H54 (cell line): Measurements from ENCODE around the gene RNF39.
"Not testable (repeated sequence)": the region's sequence is repeated elsewhere in the genome, so short reads cannot be mapped to it uniquely, and the experiment has no call there.

ENCODE experiments used
- DNase-seq: peaks from one replicate; pipeline ENCODE4 v3.0.0; 2011; ENCODE audit warnings: low spot score, mixed read lengths; ENCODE audit not compliant: insufficient read length
- FAIRE-seq: peaks from 3 replicates; lab custom pipeline; 2011; peaks lifted over from hg19 to GRCh38; lab: Jason Lieb, UNC
- POLR2A ChIP-seq: IDR thresholded peaks from 2 replicates; pipeline ENCODE4 v1.6.1; 2011; ENCODE audit warnings: low read depth, mild to moderate bottlenecking, low read length

Gene RNF39, protein sequence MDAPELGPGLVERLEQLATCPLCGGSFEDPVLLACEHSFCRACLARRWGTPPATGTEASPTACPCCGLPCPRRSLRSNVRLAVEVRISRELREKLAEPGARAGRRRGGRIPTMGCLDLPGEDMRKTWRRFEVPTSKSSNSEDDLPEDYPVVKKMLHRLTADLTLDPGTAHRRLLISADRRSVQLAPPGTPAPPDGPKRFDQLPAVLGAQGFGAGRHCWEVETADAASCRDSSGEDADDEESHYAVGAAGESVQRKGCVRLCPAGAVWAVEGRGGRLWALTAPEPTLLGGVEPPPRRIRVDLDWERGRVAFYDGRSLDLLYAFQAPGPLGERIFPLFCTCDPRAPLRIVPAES

DNA sequence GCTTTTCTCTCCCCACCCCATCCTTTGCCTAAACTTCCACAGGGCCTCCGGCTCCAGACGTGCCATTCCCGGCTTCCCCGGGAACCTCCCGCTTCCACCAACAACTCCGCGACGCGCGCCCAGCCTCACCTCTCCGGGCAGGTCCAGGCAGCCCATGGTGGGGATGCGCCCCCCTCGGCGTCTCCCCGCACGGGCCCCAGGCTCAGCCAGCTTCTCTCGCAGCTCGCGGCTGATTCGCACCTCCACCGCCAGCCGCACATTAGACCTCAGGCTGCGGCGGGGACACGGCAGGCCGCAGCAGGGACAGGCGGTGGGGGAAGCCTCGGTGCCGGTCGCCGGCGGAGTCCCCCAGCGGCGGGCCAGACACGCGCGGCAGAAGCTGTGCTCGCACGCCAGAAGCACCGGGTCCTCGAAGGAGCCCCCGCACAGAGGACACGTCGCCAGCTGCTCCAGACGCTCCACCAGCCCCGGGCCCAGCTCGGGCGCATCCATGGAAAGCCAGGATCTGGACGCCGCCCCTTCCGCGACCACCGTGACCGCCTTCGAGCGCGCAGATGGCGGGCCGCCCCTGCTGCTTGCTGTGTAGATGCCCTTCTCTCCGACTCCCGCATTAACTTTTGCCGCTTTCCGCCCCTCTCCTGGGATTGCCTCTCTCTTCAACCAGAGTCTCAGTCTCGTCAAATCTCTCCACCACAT, at the start of gene RNF39:
RNF39 (minus strand) TSS at position 676 of the 696 bp plus-strand sequence; CDS start at position 492, 184 bp downstream.
- FAIRE-seq (no peak), DNase-seq (no peak)
- no peak for TF ChIP-seq POLR2A

DNA sequence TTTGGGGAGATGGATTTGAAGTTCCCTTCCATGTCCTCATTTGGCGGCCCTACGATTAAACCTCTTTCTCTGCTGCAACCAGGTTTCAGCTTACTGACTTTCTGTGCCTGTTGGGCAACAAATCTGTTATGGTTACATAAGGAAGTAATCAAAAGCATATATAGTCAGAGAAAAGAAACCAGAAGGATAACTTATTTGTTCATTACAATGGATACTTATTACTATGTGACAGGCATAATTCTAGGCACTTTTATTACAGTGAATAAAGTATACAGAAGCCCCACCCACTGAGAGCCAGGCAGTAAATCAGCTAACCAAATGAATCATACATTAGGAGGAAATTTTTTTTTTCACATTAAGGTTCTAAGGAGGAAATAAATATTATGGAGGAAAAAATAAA, 46.9 kb upstream of the RNF39 start:
- FAIRE-seq (no peak), DNase-seq (no peak)
- TF ChIP-seq POLR2A, result no peak

DNA sequence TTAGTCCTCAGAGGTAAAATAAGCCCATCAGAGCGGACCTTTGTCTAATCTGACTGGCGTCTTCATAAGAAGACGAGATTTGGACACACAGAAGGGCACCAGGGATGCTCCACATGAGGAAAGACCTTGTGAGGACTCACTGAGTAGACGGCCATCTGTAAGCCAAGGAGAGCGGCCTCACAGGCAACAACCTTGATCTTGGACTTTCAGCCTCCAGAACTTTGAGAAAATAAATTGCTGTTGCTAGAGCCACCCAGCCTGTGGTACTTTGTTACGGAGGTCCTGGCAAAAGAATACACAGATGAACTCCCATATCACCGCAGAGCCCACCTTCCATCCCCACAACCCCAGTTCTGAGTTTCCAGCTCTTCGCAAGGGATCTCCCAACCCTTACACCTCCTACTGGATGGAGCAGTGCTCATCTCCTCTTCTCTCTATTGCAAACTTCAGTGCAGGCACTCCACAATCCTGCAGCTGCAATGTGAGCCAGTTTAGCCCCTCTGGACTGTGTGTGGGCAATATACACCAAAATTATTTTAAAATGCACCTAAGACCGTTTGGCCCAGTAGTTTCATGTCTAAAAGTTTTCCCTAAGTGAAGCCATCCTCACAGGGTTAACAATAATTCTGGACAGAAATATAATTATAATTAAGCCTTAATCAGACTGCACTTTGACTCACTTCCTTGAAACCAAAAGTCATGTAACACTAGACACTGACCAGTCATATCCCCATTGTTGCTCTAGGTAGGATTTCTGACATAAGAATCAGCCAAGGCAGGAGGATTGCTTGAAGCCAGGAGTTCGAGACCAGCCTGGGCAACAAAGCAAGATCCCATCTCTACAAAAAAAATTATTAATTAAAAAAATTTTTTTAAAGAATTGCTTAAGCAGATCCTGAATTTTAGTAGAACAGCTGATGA, 46.1 kb upstream of the RNF39 start:
- TF ChIP-seq POLR2A, result no peak
- DNase-seq, result no peak
- no peak for FAIRE-seq

DNA sequence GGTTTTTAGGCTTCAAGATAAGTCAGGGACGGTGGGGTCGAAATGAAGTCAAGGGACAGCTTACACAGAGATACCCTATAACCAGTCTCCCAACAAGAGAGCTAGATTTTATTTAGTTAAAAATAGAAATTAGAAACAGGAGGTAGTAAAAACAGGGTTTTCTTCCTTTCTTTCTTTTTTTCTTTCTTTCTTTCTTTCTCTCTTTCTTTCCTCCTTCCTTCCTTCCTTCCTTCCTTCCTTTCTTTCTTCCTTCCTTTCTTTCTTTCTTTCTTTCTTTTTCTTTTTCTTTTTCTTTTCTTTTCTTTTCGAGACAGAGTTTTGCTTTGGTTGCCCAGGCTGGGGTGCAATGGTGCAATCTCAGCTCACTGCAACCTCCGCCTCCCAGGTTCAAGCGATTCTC, 43.1 kb upstream of the RNF39 start:
- DNase-seq, FAIRE-seq: not testable (repeated sequence)

DNA sequence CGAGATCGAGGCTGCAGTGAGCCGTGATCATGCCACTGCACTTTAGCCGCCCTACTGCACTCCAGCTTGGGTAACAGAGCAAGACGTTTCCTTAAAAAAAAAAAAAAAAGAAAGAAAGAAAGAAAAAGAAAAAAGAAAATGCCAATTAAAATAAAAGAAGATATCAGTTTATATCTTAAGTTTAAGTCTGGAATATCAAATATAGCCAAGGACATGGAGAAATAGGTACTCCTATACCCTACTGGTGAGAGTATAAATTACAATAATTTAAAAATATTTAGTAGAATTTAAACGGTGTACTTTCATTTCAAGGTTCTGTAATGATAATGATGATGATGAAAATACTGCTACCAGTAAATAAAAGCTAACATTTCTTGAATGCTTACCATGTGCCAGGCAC, 41.2 kb upstream of the RNF39 start:
- TF ChIP-seq POLR2A, result no peak
- DNase-seq (no peak), FAIRE-seq (no peak)

DNA sequence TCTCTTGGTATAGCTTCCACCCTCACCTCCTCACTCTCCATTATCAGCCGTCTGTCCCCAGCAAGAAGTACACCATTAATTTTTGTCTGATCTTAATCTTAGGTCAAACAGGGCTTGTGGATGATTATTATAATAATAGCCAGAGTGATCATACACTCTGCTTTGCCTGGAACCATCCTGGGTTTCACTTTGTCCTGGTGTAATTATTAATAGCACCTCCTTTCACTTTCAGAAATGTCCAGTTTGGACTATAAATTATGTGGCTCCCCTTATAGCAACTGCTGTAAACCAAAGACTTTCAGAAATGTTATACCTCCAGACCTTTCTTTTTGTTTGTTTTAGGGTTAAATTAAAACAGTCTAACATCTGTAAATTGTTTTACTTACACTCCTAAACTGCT, 38.3 kb upstream of the RNF39 start:
- TF ChIP-seq POLR2A, result no peak
- DNase-seq, result no peak
- FAIRE-seq, result no peak

DNA sequence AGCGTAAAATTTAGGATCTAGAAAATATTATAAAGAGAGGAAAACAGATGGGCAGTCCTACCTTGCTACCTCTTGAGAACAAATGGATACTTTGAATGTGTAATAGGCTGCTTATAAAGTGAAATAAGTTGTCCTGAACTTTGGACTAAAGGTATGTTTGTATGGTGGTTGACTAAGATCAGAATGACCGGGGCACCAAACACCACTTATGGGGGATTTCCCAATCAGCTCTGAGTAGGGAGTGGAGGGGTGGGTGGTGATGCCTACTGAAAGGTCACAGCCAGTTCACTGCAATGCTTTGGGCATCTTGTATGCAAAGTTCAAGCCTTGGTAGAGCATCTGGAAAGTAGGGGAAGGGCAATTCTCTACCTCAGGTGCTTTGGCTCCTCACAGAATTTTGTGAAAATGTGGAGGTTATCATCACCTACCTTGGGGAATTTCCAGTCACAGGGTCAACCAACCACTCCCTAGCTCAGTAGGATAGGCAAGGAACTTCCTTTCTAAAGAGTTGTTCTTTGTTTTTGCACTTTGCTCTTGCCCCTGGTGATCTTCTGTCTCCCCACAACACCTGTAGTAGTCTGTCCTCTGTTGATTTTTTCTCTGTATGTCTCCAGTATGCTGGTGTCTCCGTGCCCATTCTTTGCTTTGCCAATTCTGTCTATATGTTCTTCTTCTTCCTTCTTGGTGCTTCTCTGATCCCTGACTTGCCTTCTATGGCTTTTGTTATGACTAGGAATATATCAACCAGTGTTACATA, 37.6 kb upstream of the RNF39 start, which contains the start of gene TRIM31:
TRIM31 (minus strand) TSS at position 88 of the 757 bp plus-strand sequence. CDS start 285 bp downstream, outside the sequence.
- no peak for FAIRE-seq
- DNase-seq, result no peak
- TF ChIP-seq POLR2A, result no peak

DNA sequence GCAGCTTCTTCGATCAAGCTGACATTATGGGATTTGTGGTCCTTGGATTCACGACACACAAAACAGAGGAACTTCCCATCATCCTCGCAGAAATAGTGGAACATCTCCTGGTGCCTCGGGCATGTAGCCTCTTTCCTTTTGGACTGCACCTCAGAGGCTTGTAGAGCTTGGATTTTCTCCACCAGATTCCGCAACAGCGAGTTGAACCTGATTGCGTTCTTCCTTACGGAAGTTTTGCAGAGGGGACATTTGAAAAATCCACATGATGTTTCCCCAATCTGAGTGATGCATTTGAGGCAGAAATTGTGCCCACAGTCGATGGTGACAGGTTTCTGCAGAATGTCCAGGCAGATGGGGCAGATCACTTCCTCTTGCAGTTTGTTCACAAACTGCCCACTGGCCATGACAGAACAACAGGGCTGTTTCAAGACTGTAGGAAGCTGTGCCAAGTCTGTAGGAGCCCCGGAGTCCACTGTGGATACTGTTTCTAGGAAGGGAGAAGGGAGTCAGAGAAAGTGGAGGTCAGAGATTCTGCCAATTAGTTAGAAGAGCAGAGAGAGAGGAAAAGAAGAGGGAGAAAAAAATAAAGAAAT, 36.9 kb upstream of the RNF39 start:
- FAIRE-seq (no peak), DNase-seq (no peak)
- no peak for TF ChIP-seq POLR2A

DNA sequence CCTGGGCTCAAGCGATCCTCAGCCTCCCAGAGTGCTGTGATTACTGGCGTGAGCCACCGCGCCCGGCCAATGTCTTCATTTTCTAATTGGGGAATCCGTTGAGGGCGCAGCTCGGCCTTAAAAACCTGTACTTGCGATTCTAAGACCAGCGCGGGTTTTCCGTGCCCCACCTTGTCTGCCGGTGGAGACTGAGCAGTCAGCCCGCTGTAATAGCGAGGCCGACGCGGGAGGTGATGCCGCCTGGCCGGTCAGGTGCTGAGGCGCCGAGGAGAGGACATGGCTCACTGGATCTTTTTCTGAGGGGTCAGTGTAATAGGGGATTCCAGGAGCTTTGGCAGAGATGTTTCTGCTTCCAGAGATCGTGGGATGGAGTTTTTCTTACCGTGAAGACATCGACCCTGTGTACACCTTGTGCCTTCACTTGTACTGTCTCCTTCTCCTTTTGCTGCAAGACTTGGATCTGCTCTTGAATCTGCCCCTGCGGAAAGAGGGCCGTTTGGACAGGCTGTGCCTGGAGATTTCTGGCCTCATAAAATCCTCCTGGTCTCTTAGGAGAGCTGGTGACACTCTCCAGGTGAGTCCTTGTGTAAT, 35.8 kb upstream of the RNF39 start:
- DNase-seq (no peak), FAIRE-seq (no peak)
- no peak for TF ChIP-seq POLR2A

DNA sequence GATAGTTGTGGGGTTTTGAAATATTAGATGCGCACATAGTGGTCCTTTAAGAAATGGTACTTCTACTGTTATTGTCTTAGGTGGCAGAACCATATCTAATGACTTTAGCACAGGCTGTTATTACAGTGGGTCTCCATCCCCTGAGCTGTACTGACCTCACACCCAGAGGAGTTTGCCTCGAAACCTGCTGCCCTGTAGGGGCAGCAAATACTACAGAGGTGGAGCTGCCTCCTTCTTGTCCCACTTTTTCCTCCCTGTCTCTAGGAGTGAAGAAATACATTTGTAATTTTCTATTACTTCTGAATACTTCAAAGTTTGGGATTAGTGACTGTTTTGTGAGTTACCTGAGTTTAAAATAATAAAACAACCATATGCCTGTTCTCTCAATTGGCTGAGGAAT, 29.1 kb upstream of the RNF39 start:
- DNase-seq (no peak), FAIRE-seq (no peak)
- TF ChIP-seq POLR2A, result no peak

DNA sequence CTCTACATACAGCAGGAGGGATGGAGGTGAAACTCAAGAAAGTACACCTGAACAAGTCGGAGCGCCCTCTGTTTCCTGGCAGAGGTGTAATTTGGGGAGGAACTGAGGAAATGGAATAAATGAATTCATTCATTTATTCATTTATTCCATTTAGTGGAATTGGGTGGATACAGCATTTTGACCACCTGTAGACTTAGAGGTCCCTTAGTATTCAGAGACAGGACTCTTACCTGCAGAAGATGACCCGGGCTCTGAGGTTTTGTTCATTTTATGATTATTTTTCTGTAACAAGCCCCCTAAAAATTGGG, 28.3 kb upstream of the RNF39 start:
- no peak for FAIRE-seq
- no peak for DNase-seq
- no peak for TF ChIP-seq POLR2A

DNA sequence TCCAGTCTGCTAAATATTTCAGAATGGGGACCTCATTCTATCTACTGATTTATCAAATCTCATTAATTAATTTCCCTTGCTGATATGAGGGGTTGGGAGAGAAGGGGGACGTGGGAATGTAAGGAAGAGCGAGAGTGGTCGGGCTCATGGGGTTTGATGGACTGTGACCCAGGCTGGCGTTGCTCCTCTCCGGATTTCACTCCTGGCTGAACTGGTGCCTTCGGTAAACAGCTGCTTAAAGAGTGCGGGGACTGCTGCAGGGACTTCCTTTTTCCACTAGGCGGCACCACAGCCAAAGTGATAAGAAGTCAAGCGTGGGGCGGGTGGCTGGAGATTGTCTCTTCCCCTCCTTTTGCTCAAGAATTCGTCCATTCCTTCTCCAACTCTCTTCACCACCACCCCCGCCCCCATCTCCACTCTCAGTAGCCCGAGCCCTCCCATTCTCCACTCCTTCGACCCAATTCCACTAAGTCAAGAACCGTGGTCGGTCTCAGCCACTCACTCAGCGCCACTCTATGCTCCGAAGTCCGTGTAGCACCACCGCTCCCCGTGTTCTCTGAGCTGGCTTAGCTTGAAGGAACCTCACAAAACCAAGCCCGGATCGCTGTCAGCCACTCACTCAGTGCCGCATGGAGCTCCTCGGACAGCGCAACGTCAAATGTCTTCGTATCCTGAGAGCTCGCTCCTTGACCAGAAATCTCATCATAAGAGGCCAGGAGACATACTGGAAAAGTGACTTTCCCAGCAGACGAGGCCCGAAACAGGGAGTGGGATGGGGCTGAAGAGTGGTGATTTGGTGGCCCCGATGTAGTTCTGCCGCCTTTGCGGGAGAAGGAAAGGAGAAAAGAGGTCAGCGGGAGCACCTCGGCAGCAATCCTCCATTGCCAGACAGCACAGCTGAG, 27.7 kb upstream of the RNF39 start:
- DNase-seq, result peak; percentile 64
- TF ChIP-seq POLR2A, result no peak
- peak; percentile 48 for FAIRE-seq
